ENCODE results near the gene NDP.

The NDP gene

GRCh38 chrX:43986083-43986482 is 12.9 kb upstream of the NDP start:
- H3K27me3 Mint-ChIP-seq: no peaks in the 10 kb centered on the region
- no peaks in the 10 kb centered on the region for H3K9me3 Mint-ChIP-seq
- no peaks in the 10 kb centered on the region for H3K36me3 Mint-ChIP-seq (ENCODE audit: insufficient read depth)
- ATAC-seq (replicated peaks) (no peak), DNase-seq (no peak)
- no peak overlapping the region for H3K27ac Mint-ChIP-seq
- no peak overlapping the region for H3K4me3 Mint-ChIP-seq
- no peaks in the 10 kb centered on the region for H3K4me1 Mint-ChIP-seq (ENCODE audit: low read depth in 2 of 2)

- Mint-ChIP-seq H3K4me1 (ENCODE audit: low read depth in 2 of 2) (no peaks in the 10 kb centered on the region), H3K9me3 (no peaks in the 10 kb centered on the region), H3K36me3 (ENCODE audit: insufficient read depth) (no peaks in the 10 kb centered on the region), H3K27ac (peak overlapping the region in 1 of 2 donors; percentile 7), H3K27me3 (no peaks in the 10 kb centered on the region), H3K4me3 (no peak overlapping the region)
- ATAC-seq (replicated peaks): no peak
- no peak for DNase-seq
Observed at GRCh38 chrX:43985511-43985910, 12.3 kb upstream of the NDP start.

- Mint-ChIP-seq H3K27ac (no peak overlapping the region), H3K36me3 (ENCODE audit: insufficient read depth) (no peaks in the 10 kb centered on the region), H3K27me3 (peaks cover 5 to 6% of the 10 kb centered on the region in 2 donors), H3K4me3 (no peak overlapping the region), H3K9me3 (no peaks in the 10 kb centered on the region), H3K4me1 (ENCODE audit: low read depth in 2 of 2) (no peaks in the 10 kb centered on the region)
- ATAC-seq (replicated peaks) (no peak), DNase-seq (no peak)
Observed at GRCh38 chrX:43978226-43978625, 5.0 kb upstream of the NDP start.

GRCh38 chrX:43976205-43976604 is 3.0 kb upstream of the NDP start:
- Mint-ChIP-seq H3K9me3 (no peaks in the 10 kb centered on the region), H3K27me3 (peaks cover 15 to 18% of the 10 kb centered on the region in 2 donors), H3K27ac (no peak overlapping the region), H3K4me1 (ENCODE audit: low read depth in 2 of 2) (peaks cover 0 to 2% of the 10 kb centered on the region in 2 donors), H3K4me3 (no peak overlapping the region), H3K36me3 (ENCODE audit: insufficient read depth) (no peaks in the 10 kb centered on the region)
- ATAC-seq (replicated peaks): no peak
- no peak for DNase-seq

GRCh38 chrX:43975796-43976195 is 2.6 kb upstream of the NDP start:
- Mint-ChIP-seq H3K4me1 (ENCODE audit: low read depth in 2 of 2) (peaks cover 0 to 2% of the 10 kb centered on the region in 2 donors), H3K4me3 (no peak overlapping the region)

GRCh38 chrX:43974741-43975465 is 1.7 kb upstream of the NDP start:
- H3K4me3 Mint-ChIP-seq: no peak overlapping the region
- no peak overlapping the region for H3K27ac Mint-ChIP-seq
- H3K9me3 Mint-ChIP-seq: no peaks in the 10 kb centered on the region
- H3K27me3 Mint-ChIP-seq: peaks cover 15 to 18% of the 10 kb centered on the region in 2 donors
- no peaks in the 10 kb centered on the region for H3K36me3 Mint-ChIP-seq (ENCODE audit: insufficient read depth)
- ATAC-seq (replicated peaks) (no peak), DNase-seq (no peak)
- H3K4me1 Mint-ChIP-seq (ENCODE audit: low read depth in 2 of 2): peaks cover 0 to 2% of the 10 kb centered on the region in 2 donors

More at GRCh38 chrX:43975796-43976195, 2.6 kb upstream of the NDP start:
- H3K27me3 Mint-ChIP-seq: peaks cover 15 to 18% of the 10 kb centered on the region in 2 donors
- DNase-seq (no peak), ATAC-seq (replicated peaks) (no peak)
- no peaks in the 10 kb centered on the region for H3K9me3 Mint-ChIP-seq
- H3K36me3 Mint-ChIP-seq (ENCODE audit: insufficient read depth): no peaks in the 10 kb centered on the region
- no peak overlapping the region for H3K27ac Mint-ChIP-seq

GRCh38 chrX:43974100-43974475 is 898 bp upstream of the NDP start:
- ATAC-seq (replicated peaks) (no peak), DNase-seq (no peak)
- Mint-ChIP-seq H3K9me3 (no peaks in the 10 kb centered on the region), H3K27me3 (peaks cover 15 to 25% of the 10 kb centered on the region in 2 donors), H3K4me1 (ENCODE audit: low read depth in 2 of 2) (peaks cover 0 to 2% of the 10 kb centered on the region in 2 donors), H3K4me3 (no peak overlapping the region), H3K36me3 (ENCODE audit: insufficient read depth) (no peaks in the 10 kb centered on the region), H3K27ac (no peak overlapping the region)

- Mint-ChIP-seq H3K27ac (no peak overlapping the region), H3K4me3 (peak overlapping the region; percentile 28 to 66), H3K4me1 (ENCODE audit: low read depth in 2 of 2) (peaks cover 0 to 2% of the 10 kb centered on the region in 2 donors), H3K27me3 (peaks cover 15 to 25% of the 10 kb centered on the region in 2 donors), H3K36me3 (ENCODE audit: insufficient read depth) (no peaks in the 10 kb centered on the region), H3K9me3 (no peaks in the 10 kb centered on the region)
- ATAC-seq (replicated peaks) (no peak), DNase-seq (no peak)
Observed at GRCh38 chrX:43971966-43972961, 926 bp downstream of the NDP start.

GRCh38 chrX:43970528-43970927 is 2.7 kb downstream of the NDP start:
- DNase-seq (no peak), ATAC-seq (replicated peaks) (no peak)
- H3K4me1 Mint-ChIP-seq (ENCODE audit: low read depth in 2 of 2): peaks cover 0 to 2% of the 10 kb centered on the region in 2 donors
- no peak overlapping the region for H3K4me3 Mint-ChIP-seq
- peaks cover 15 to 18% of the 10 kb centered on the region in 2 donors for H3K27me3 Mint-ChIP-seq
- no peaks in the 10 kb centered on the region for H3K9me3 Mint-ChIP-seq
- no peaks in the 10 kb centered on the region for H3K36me3 Mint-ChIP-seq (ENCODE audit: insufficient read depth)
- H3K27ac Mint-ChIP-seq: no peak overlapping the region

- DNase-seq (no peak), ATAC-seq (replicated peaks) (no peak)
- Mint-ChIP-seq H3K36me3 (ENCODE audit: insufficient read depth) (no peaks in the 10 kb centered on the region), H3K4me1 (ENCODE audit: low read depth in 2 of 2) (peaks cover 0 to 2% of the 10 kb centered on the region in 2 donors), H3K27ac (no peak overlapping the region), H3K4me3 (no peak overlapping the region), H3K27me3 (peaks cover 15 to 18% of the 10 kb centered on the region in 2 donors), H3K9me3 (no peaks in the 10 kb centered on the region)
Observed at GRCh38 chrX:43969504-43970501, 3.4 kb downstream of the NDP start.

- H3K4me3 Mint-ChIP-seq: no peak overlapping the region
- DNase-seq (no peak), ATAC-seq (replicated peaks) (no peak)
- no peaks in the 10 kb centered on the region for H3K36me3 Mint-ChIP-seq (ENCODE audit: insufficient read depth)
- H3K27ac Mint-ChIP-seq: no peak overlapping the region
- no peaks in the 10 kb centered on the region for H3K9me3 Mint-ChIP-seq
- H3K27me3 Mint-ChIP-seq: peaks cover 12 to 18% of the 10 kb centered on the region in 2 donors
- H3K4me1 Mint-ChIP-seq (ENCODE audit: low read depth in 2 of 2): peaks cover 0 to 2% of the 10 kb centered on the region in 2 donors
Observed at GRCh38 chrX:43968359-43968781, 4.8 kb downstream of the NDP start.

GRCh38 chrX:43964936-43965335 is 8.3 kb downstream of the NDP start:
- no peak for ATAC-seq (replicated peaks)
- no peaks in the 10 kb centered on the region for H3K36me3 Mint-ChIP-seq (ENCODE audit: insufficient read depth)
- H3K4me3 Mint-ChIP-seq: no peak overlapping the region

GRCh38 chrX:43963726-43964125 is 9.5 kb downstream of the NDP start:
- H3K27ac Mint-ChIP-seq: no peak overlapping the region
- no peaks in the 10 kb centered on the region for H3K9me3 Mint-ChIP-seq
- no peak overlapping the region for H3K4me3 Mint-ChIP-seq
- no peaks in the 10 kb centered on the region for H3K36me3 Mint-ChIP-seq (ENCODE audit: insufficient read depth)
- ATAC-seq (replicated peaks): no peak
- no peaks in the 10 kb centered on the region for H3K27me3 Mint-ChIP-seq
- DNase-seq: no peak
- peaks cover 0 to under 1% of the 10 kb centered on the region in 2 donors for H3K4me1 Mint-ChIP-seq (ENCODE audit: low read depth in 2 of 2)

More at GRCh38 chrX:43964936-43965335, 8.3 kb downstream of the NDP start:
- no peak for DNase-seq
- Mint-ChIP-seq H3K9me3 (no peaks in the 10 kb centered on the region), H3K27me3 (peaks cover 0 to 6% of the 10 kb centered on the region in 2 donors), H3K4me1 (ENCODE audit: low read depth in 2 of 2) (no peaks in the 10 kb centered on the region), H3K27ac (no peak overlapping the region)
